Transverse colon (tissue), 4 donors: Measurements from ENCODE around the gene NOS3. TPM values are rescaled to one million over a fixed set of nuclear protein-coding genes. Genes with fewer than 3 reads are reported as not detected.
A peak's percentile ranks its signal among the peaks of the same experiment; 100 is the strongest.

Experiments
- DNase-seq: peaks from one replicate; pipeline ENCODE4 v3.0.0-alpha.2; 2019
- H3K27ac ChIP-seq, 4 donors: fragments of 200-600 bp; sonication (generic); 2 replicates each; pipeline ENCODE4 v1.5.1; 2016 to 2018; ENCODE audit warnings: inconsistent platforms in 4 of 4
- H3K27me3 ChIP-seq: fragments of 200-600 bp; sonication (generic); 2 replicates; pipeline ENCODE4 v1.5.1; 2017; ENCODE audit warnings: inconsistent platforms
- H3K36me3 ChIP-seq, 4 donors: fragments of 200-600 bp; sonication (generic); 2 replicates each; pipeline ENCODE4 v1.5.1; 2017 to 2019; ENCODE audit warnings: inconsistent platforms in 4 of 4
- H3K4me1 ChIP-seq, 4 donors: fragments of 200-600 bp; sonication (generic); 2 replicates each; pipeline ENCODE4 v1.5.1; 2017 to 2020; ENCODE audit warnings: inconsistent platforms in 4 of 4
- H3K4me3 ChIP-seq, 4 donors: fragments of 200-600 bp; sonication (generic); 1 replicate in 1 of 4; 2 replicates in 3 of 4; pipeline versions ENCODE4 v1.5.1 to v1.6.1; 2017 to 2019; ENCODE audit warnings: inconsistent platforms in 4 of 4
- H3K9me3 ChIP-seq, 2 donors: fragments of 200-600 bp; sonication (generic); 2 replicates each; pipeline ENCODE4 v1.5.1; 2017 to 2019; ENCODE audit warnings: inconsistent platforms in 2 of 2
- CTCF ChIP-seq, 5 experiments: fragments of 200-600 bp in 3 of 5; fragments of 450-650 bp in 2 of 5; sonication (generic) in 3 of 5; IDR thresholded peaks; 1 replicate in 2 of 5; 2 replicates in 3 of 5; pipeline ENCODE4 v1.5.1; 2016 to 2017; ENCODE audit warnings: antibody characterized with exemption in 5 of 5, inconsistent platforms in 3 of 5, mild to moderate bottlenecking in 2 of 5, moderate library complexity in 1 of 5
- EP300 ChIP-seq: sonication (generic); formaldehyde crosslinking; IDR thresholded peaks from one replicate; pipeline ENCODE4 v1.6.1; 2017; ENCODE audit warnings: antibody characterized with exemption, low read depth
- POLR2A ChIP-seq: fragments of 450-650 bp; IDR thresholded peaks from one replicate; pipeline ENCODE4 v1.6.1; 2016; ENCODE audit warnings: antibody characterized with exemption, mild to moderate bottlenecking, moderate library complexity
- POLR2AphosphoS5 ChIP-seq, 3 donors: sonication (generic); formaldehyde crosslinking; IDR thresholded peaks; one replicate each; pipeline ENCODE4 v1.6.1; 2016; ENCODE audit warnings: antibody characterized with exemption in 3 of 3
- WGBS, 2 donors: methylation state at CpG; one replicate each; pipeline ENCODE4 v1.1.5; 2018; ENCODE audit warnings: low coverage in 1 of 2; 5-methylcytosine and 5-hydroxymethylcytosine counted together
- in situ Hi-C, 4 donors: fragments of 200-750 bp; cut with MboI; loops; one replicate each; pipeline versions ENCODE4 v1.15.0 to v1.15.1; 2017; ENCODE audit warnings: low sequenced_read_pairs in 3 of 4, low pct_ligation_motif_present in 1 of 4, low pct_unique_long_range_greater_than_20kb in 1 of 4
- intact Hi-C: fragments of 100-400 bp; cut with DNase I; formaldehyde crosslinking; loops from one replicate; pipeline ENCODE4 v1.15.1; 2023; ENCODE audit warnings: low total_unique reads
- total RNA-seq, 4 donors: library from RNA; depleted of rRNA; stranded (reverse); fragments of >200 nt; gene quantifications; one replicate each; pipeline ENCODE4 v1.1.0, GENCODE V29; 2016

Gene NOS3
- total RNA-seq, 4 donors from 2014 or later = 2.5 to 34.2 (median 7.0) TPM

GRCh38 chr7:150967349-150967748 is 23.5 kb upstream of the NOS3 start:
- peak overlapping the region in 3 of 4 donors; percentile 38 to 94 (median 82) for H3K27ac ChIP-seq
- H3K4me1 ChIP-seq = peaks cover 22 to 74% (median 37%) of the 10 kb centered on the region in 4 donors
- in situ Hi-C loops = no loop called here
- DNase-seq = no peak
- no peaks in the 10 kb centered on the region for H3K9me3 ChIP-seq
- H3K4me3 ChIP-seq = no peak overlapping the region
- H3K27me3 ChIP-seq = no peaks in the 10 kb centered on the region
- intact Hi-C loops = no loop called here
- WGBS, 2 donors = 63 to 70% methylated on average over 5 to 6 of the region's 6 CpGs
- TF ChIP-seq EP300 (no peak), POLR2A (no peak), POLR2AphosphoS5 (IDR thresholded peaks at IDR 0.05) (no peak), CTCF (IDR thresholded peaks at IDR 0.05) (no peak)
- no peaks in the 10 kb centered on the region for H3K36me3 ChIP-seq

GRCh38 chr7:150968056-150968733 is 22.6 kb upstream of the NOS3 start:
- no peak for DNase-seq
- Histone ChIP-seq H3K9me3 (no peaks in the 10 kb centered on the region), H3K4me1 (peaks cover 22 to 72% (median 34%) of the 10 kb centered on the region in 4 donors), H3K4me3 (no peak overlapping the region), H3K27ac (peak overlapping the region in 3 of 4 donors; percentile 38 to 94 (median 82)), H3K27me3 (no peaks in the 10 kb centered on the region), H3K36me3 (no peaks in the 10 kb centered on the region)
- no peak for TF ChIP-seq EP300
- no peak for TF ChIP-seq CTCF (IDR thresholded peaks at IDR 0.05)
- TF ChIP-seq POLR2A = no peak
- no peak for TF ChIP-seq POLR2AphosphoS5 (IDR thresholded peaks at IDR 0.05)
- in situ Hi-C loops (no loop called here), intact Hi-C loops (no loop called here)
- 75 to 85% methylated on average over 2 to 15 of the region's 15 CpGs for WGBS, 2 donors

- H3K36me3 ChIP-seq = no peaks in the 10 kb centered on the region
- intact Hi-C loops (no loop called here), in situ Hi-C loops (no loop called here)
- TF ChIP-seq POLR2A = no peak
- TF ChIP-seq EP300 = no peak
- no peak for TF ChIP-seq CTCF (IDR thresholded peaks at IDR 0.05)
- TF ChIP-seq POLR2AphosphoS5 (IDR thresholded peaks at IDR 0.05) = no peak
- H3K9me3 ChIP-seq = no peaks in the 10 kb centered on the region
- peak overlapping the region in 3 of 4 donors; percentile 30 to 94 (median 82) for H3K27ac ChIP-seq
- 61 to 71% methylated on average over 2 to 15 of the region's 16 CpGs for WGBS, 2 donors
- DNase-seq = no peak
- H3K4me1 ChIP-seq = peaks cover 24 to 72% (median 35%) of the 10 kb centered on the region in 4 donors
- H3K4me3 ChIP-seq = no peak overlapping the region
- H3K27me3 ChIP-seq = no peaks in the 10 kb centered on the region
Measured at GRCh38 chr7:150968734-150969372, 22.0 kb upstream of the NOS3 start.

- no peak for TF ChIP-seq POLR2AphosphoS5 (IDR thresholded peaks at IDR 0.05)
- TF ChIP-seq EP300 = no peak
- no peak for TF ChIP-seq POLR2A
- no peak for TF ChIP-seq CTCF (IDR thresholded peaks at IDR 0.05)
- Histone ChIP-seq H3K36me3 (no peaks in the 10 kb centered on the region), H3K27ac (peak overlapping the region in 3 of 4 donors; percentile 30 to 94 (median 82)), H3K4me3 (no peak overlapping the region), H3K9me3 (no peaks in the 10 kb centered on the region), H3K4me1 (peaks cover 28 to 74% (median 39%) of the 10 kb centered on the region in 4 donors), H3K27me3 (no peaks in the 10 kb centered on the region)
- 86% methylated on average over 7 of the region's 7 CpGs; no CpG with 5 or more reads in 1 of the 2 donors for WGBS, 2 donors
- in situ Hi-C loops = no loop called here
- intact Hi-C loops = no loop called here
- no peak for DNase-seq
Measured at GRCh38 chr7:150969475-150969874, 21.3 kb upstream of the NOS3 start.
